Motor neuron (in vitro differentiated cells): ENCODE results near the gene IZUMO1. TPM values are rescaled to one million over a fixed set of nuclear protein-coding genes. Genes with fewer than 3 reads are reported as not detected.
"Not testable (repeated sequence)": the region's sequence is repeated elsewhere in the genome, so short reads cannot be mapped to it uniquely, and the experiment has no call there.

Experiments used
- ATAC-seq, 8 experiments: fragments of 200-7000 bp; cut with Tn5 transposase; replicated peaks in 6 of 8; 2 replicates each; pipeline ENCODE4 v1.8.0; 2021; ENCODE audit warnings: mild to moderate bottlenecking in 8 of 8, moderate library complexity in 8 of 8
- H3K27ac ChIP-seq, 2 donors: fragments of 250-450 bp; sonication (Bioruptor Pico); 2 replicates each; pipeline ENCODE4 v1.9.0; 2021; ENCODE audit warnings: antibody characterized with exemption in 2 of 2, mild to moderate bottlenecking in 2 of 2, moderate library complexity in 1 of 2
- H3K4me1 ChIP-seq, 2 donors: fragments of 250-450 bp; sonication (Bioruptor Pico); replicated peaks in 1 of 2; 2 replicates each; pipeline ENCODE4 v1.6.1; 2021; ENCODE audit warnings: antibody characterized with exemption in 2 of 2, mild to moderate bottlenecking in 2 of 2, moderate library complexity in 1 of 2
- H3K4me3 ChIP-seq, 5 donors: fragments of 250-450 bp; sonication (Bioruptor Pico); 2 replicates each; pipeline ENCODE4 v1.9.0; 2021; ENCODE audit warnings: antibody characterized with exemption in 5 of 5, mild to moderate bottlenecking in 5 of 5, moderate library complexity in 4 of 5
- WGBS, 10 experiments: fragments of 450-650 bp; shearing (Covaris generic); methylation state at CpG; one replicate each; pipeline ENCODE4 v1.0.0; 2022; 5-methylcytosine and 5-hydroxymethylcytosine counted together
- in situ Hi-C, 9 experiments: fragments of 400-800 bp; cut with MboI; loops; one replicate each; pipeline ENCODE4 v1.15.0; 2021; ENCODE audit warnings: low sequenced_read_pairs in 9 of 9, low pct_unique_long_range_greater_than_20kb in 2 of 9; ENCODE audit not compliant: unreplicated experiment in 9 of 9
- total RNA-seq, 8 experiments: library from RNA; unstranded; fragments of 300-600 nt; gene quantifications; 2 replicates each; pipeline versions ENCODE4 v1.2.3 to v1.2.4, GENCODE V29; 2022

The IZUMO1 gene
- under 1 TPM in 7 of 8 experiments, not detected in 1; 0.14 to 0.76 (median 0.49) TPM for total RNA-seq

GRCh38 chr19:48746738-48747575 lies at the start of gene IZUMO1:
IZUMO1 (minus strand) TSS chr19:48746909; CDS start chr19:48745859, 1,050 bp downstream.
- H3K4me3 ChIP-seq, result peak within 1 kb of the TSS; percentile 36 to 41 (median 40)
- in situ Hi-C loops, result no loop called here
- 0 to 56% (median 44%) methylated on average over 1 to 8 of the region's 31 CpGs; no CpG with 5 or more reads in 1 of the 10 experiments for WGBS, 10 experiments
- ATAC-seq, result peak; percentile 81 to 96 (median 85)
- H3K27ac ChIP-seq, result peak within 1 kb of the TSS in 1 of 2 donors; percentile 22
- no peaks in the 10 kb centered on the region for H3K4me1 ChIP-seq

GRCh38 chr19:48795685-48796070 lies 49.0 kb upstream of the IZUMO1 start:
- Histone ChIP-seq H3K27ac (peak overlapping the region in 1 of 2 donors; percentile 25), H3K4me1 (peaks cover 2 to 15% of the 10 kb centered on the region in 2 donors), H3K4me3 (peak overlapping the region in 1 of 5 donors; percentile 39)
- in situ Hi-C loops, result loop anchor here in 7 of 9 experiments (10.0 to 25.0 kb wide), 2 partner anchors 167 to 179 kb away; partner anchors contain the start of genes BAX (in 6 of the 7) and FTL (in 6 of the 7)
- ATAC-seq, result peak in 5 of 8 experiments; percentile 0 to 11 (median 8)
- 63 to 75% methylated on average over 2 of the region's 2 CpGs; no CpG with 5 or more reads in 8 of the 10 experiments for WGBS, 10 experiments

- Histone ChIP-seq H3K4me1 (peaks cover 2 to 15% of the 10 kb centered on the region in 2 donors), H3K4me3 (peak overlapping the region; percentile 36 to 47 (median 39)), H3K27ac (peak overlapping the region; percentile 74 to 80)
- peak; percentile 95 to 99 (median 96) for ATAC-seq
- in situ Hi-C loops, result loop anchor here in 7 of 9 experiments (10.0 to 25.0 kb wide), 2 partner anchors 167 to 180 kb away; partner anchors contain the start of genes BAX (in 6 of the 7) and FTL (in 6 of the 7)
- WGBS, 10 experiments, result 0 to 17% (median 3%) methylated on average over 1 to 9 of the region's 38 CpGs; no CpG with 5 or more reads in 4 of the 10 experiments
Observed at GRCh38 chr19:48795055-48795684, 48.5 kb upstream of the IZUMO1 start.

GRCh38 chr19:48794291-48794690 lies 47.6 kb upstream of the IZUMO1 start:
- H3K4me1 ChIP-seq, result peaks cover 0 to 12% of the 10 kb centered on the region in 2 donors
- H3K27ac ChIP-seq, result peak overlapping the region; percentile 74 to 80
- no peak overlapping the region for H3K4me3 ChIP-seq
- in situ Hi-C loops, result loop anchor here in 7 of 9 experiments (10.0 to 25.0 kb wide), 2 partner anchors 168 to 181 kb away; partner anchors contain the start of genes BAX (in 6 of the 7) and FTL (in 6 of the 7)
- no peak for ATAC-seq
- WGBS, 10 experiments, result 67 to 92% (median 89%) methylated on average over 2 to 4 of the region's 6 CpGs; no CpG with 5 or more reads in 7 of the 10 experiments

- 38 to 85% (median 79%) methylated on average over 2 to 7 of the region's 8 CpGs; no CpG with 5 or more reads in 3 of the 10 experiments for WGBS, 10 experiments
- H3K4me3 ChIP-seq, result no peak overlapping the region
- H3K4me1 ChIP-seq, result peaks cover 0 to 6% of the 10 kb centered on the region in 2 donors
- no peak for ATAC-seq
- no peak overlapping the region for H3K27ac ChIP-seq
- in situ Hi-C loops, result loop anchor here in 7 of 9 experiments (10.0 to 25.0 kb wide), 2 partner anchors 169 to 182 kb away; partner anchors contain the start of genes BAX (in 6 of the 7) and FTL (in 6 of the 7)
Observed at GRCh38 chr19:48793271-48793670, 46.6 kb upstream of the IZUMO1 start.

- 74 to 100% (median 83%) methylated on average over 2 to 6 of the region's 9 CpGs; no CpG with 5 or more reads in 4 of the 10 experiments for WGBS, 10 experiments
- not testable (repeated sequence) for H3K27ac ChIP-seq, H3K4me1 ChIP-seq, H3K4me3 ChIP-seq, ATAC-seq
- in situ Hi-C loops, result loop anchor here in 7 of 9 experiments (10.0 to 25.0 kb wide), 2 partner anchors 57 to 175 kb away; partner anchors contain the start of genes BAX (in 6 of the 7) and FTL (in 6 of the 7)
Observed at GRCh38 chr19:48787331-48787730, 40.6 kb upstream of the IZUMO1 start.

- not testable (repeated sequence) for ATAC-seq, H3K27ac ChIP-seq, H3K4me1 ChIP-seq, H3K4me3 ChIP-seq
- WGBS, 10 experiments, result 20 to 100% (median 100%) methylated on average over 1 to 5 of the region's 7 CpGs; no CpG with 5 or more reads in 5 of the 10 experiments
- in situ Hi-C loops, result loop anchor here in 7 of 9 experiments (10.0 to 25.0 kb wide), 2 partner anchors 58 to 176 kb away; partner anchors contain the start of genes BAX (in 6 of the 7) and FTL (in 6 of the 7)
Observed at GRCh38 chr19:48786422-48786821, 39.7 kb upstream of the IZUMO1 start.

GRCh38 chr19:48784527-48784926 lies 37.8 kb upstream of the IZUMO1 start:
- in situ Hi-C loops, result loop anchor here in 7 of 9 experiments (10.0 to 25.0 kb wide), 2 partner anchors 60 to 178 kb away; partner anchors contain the start of genes BAX (in 6 of the 7) and FTL (in 6 of the 7)
- WGBS, 10 experiments, result 22 to 78% (median 50%) methylated on average over 1 to 4 of the region's 5 CpGs; no CpG with 5 or more reads in 4 of the 10 experiments
- Histone ChIP-seq H3K4me1 (peaks cover 10% of the 10 kb centered on the region in 2 donors), H3K4me3 (no peak overlapping the region), H3K27ac (no peak overlapping the region)
- no peak for ATAC-seq

- in situ Hi-C loops, result loop anchor here in 7 of 9 experiments (10.0 to 25.0 kb wide), 2 partner anchors 64 to 181 kb away; partner anchors contain the start of genes BAX (in 6 of the 7) and FTL (in 6 of the 7)
- H3K27ac ChIP-seq, result peak overlapping the region; percentile 25 to 63
- WGBS, 10 experiments, result 0 to 93% (median 42%) methylated on average over 1 to 8 of the region's 14 CpGs
- ATAC-seq, result peak in 5 of 8 experiments; percentile 79 to 88 (median 86)
- H3K4me1 ChIP-seq, result peaks cover 10% of the 10 kb centered on the region in 2 donors
- no peak overlapping the region for H3K4me3 ChIP-seq
Observed at GRCh38 chr19:48780631-48781391, 34.1 kb upstream of the IZUMO1 start.

GRCh38 chr19:48779636-48780035 lies 32.9 kb upstream of the IZUMO1 start:
- ATAC-seq, result no peak
- 0 to 100% (median 67%) methylated on average over 1 of the region's 1 CpG; no CpG with 5 or more reads in 5 of the 10 experiments for WGBS, 10 experiments
- Histone ChIP-seq H3K4me3 (no peak overlapping the region), H3K27ac (no peak overlapping the region), H3K4me1 (peaks cover 10% of the 10 kb centered on the region in 2 donors)
- in situ Hi-C loops, result loop anchor here in 7 of 9 experiments (10.0 to 25.0 kb wide), 2 partner anchors 65 to 183 kb away; partner anchors contain the start of genes BAX (in 6 of the 7) and FTL (in 6 of the 7)

- 100% methylated on average over 1 to 2 of the region's 12 CpGs; no CpG with 5 or more reads in 8 of the 10 experiments for WGBS, 10 experiments
Observed at GRCh38 chr19:48777720-48778119, 31.0 kb upstream of the IZUMO1 start.

More at GRCh38 chr19:48777720-48778119, 31.0 kb upstream of the IZUMO1 start:
- peaks cover 10% of the 10 kb centered on the region in 2 donors for H3K4me1 ChIP-seq
- in situ Hi-C loops, result loop anchor here in 6 of 9 experiments (25.0 kb wide), 1 partner anchor 185 kb away; the partner anchor contains the start of genes BAX (in 6 of the 6) and FTL (in 6 of the 6)
- no peak overlapping the region for H3K27ac ChIP-seq
- H3K4me3 ChIP-seq, result no peak overlapping the region
- ATAC-seq, result no peak
